AG04450 (cell line): ENCODE measurements around the gene CEP89. TPM values are rescaled to one million over a fixed set of nuclear protein-coding genes. Genes with fewer than 3 reads are reported as not detected.
"Not testable (repeated sequence)": the region's sequence is repeated elsewhere in the genome, so short reads cannot be mapped to it uniquely, and the experiment has no call there.

Source experiments
- CTCF ChIA-PET: fragments of 300-600, 350-600 bp; formaldehyde crosslinking; extraction: SDS; loops from one replicate; lab custom pipeline; 2022; ENCODE audit warnings: antibody characterized with exemption, inconsistent platforms; lab: Charles Lee
- POLR2A ChIA-PET: fragments of 350-600 bp; formaldehyde crosslinking; extraction: SDS; loops from one replicate; lab custom pipeline; 2021; ENCODE audit warnings: antibody characterized with exemption, inconsistent platforms; lab: Yijun Ruan, JAX
- DNase-seq: peaks from one replicate; pipeline ENCODE4 v3.0.0-alpha.2; 2011; ENCODE audit warnings: low read depth, low spot score
- H3K27ac ChIP-seq: one replicate; pipeline ENCODE4 v1.5.1; 2012; ENCODE audit warnings: low read depth, low read length, control low read depth
- H3K27me3 ChIP-seq: one replicate; pipeline ENCODE4 v1.6.0; 2012; ENCODE audit warnings: low read length; ENCODE audit not compliant: control insufficient read depth, insufficient read depth
- H3K4me3 ChIP-seq: 2 replicates; pipeline ENCODE4 v1.5.1; 2011; ENCODE audit warnings: mild to moderate bottlenecking, low read depth, low read length, control low read depth
- H3K9me3 ChIP-seq: 2 replicates; pipeline ENCODE4 v1.5.1; 2012; ENCODE audit warnings: low read length; ENCODE audit not compliant: control insufficient read depth, insufficient read depth
- CTCF ChIP-seq: IDR thresholded peaks from 2 replicates; pipeline ENCODE4 v1.5.1; 2011; ENCODE audit warnings: low read depth, low read length, control low read depth, inconsistent platforms
- polyA plus RNA-seq: library from polyadenylated mRNA; depleted of rRNA; stranded (reverse); fragments of >200 nt; gene quantifications from 2 replicates; pipeline ENCODE4 v1.2.3, GENCODE V29; 2011

Gene CEP89
- polyA plus RNA-seq, 1 experiment: 12.3 TPM

DNA sequence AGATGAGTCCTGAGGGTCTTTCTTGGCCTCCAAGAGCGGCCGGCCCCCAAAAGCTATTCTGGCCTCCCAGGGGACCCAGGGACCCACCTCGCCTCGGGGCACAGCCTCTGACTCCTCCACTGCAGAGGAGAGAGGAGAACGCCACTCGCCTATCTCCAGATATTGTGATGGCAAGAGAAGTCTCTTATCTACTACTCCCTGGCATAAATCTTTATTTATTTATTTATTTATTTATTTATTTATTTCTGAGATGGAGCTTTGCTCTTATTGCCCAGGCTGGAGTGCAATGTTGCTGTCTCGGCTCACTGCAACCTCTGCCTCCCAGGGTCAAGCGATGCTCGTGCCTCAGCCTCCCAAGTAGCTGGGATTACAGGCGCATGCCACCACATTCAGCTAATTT is 113.2 kb downstream of the CEP89 start:
- H3K9me3 ChIP-seq: no peaks in the 10 kb centered on the region
- ChIA-PET POLR2A (no interaction called here), CTCF (no interaction called here)
- H3K4me3 ChIP-seq: no peak overlapping the region
- H3K27me3 ChIP-seq: no peaks in the 10 kb centered on the region
- TF ChIP-seq CTCF: no peak
- DNase-seq: no peak
- no peak overlapping the region for H3K27ac ChIP-seq

DNA sequence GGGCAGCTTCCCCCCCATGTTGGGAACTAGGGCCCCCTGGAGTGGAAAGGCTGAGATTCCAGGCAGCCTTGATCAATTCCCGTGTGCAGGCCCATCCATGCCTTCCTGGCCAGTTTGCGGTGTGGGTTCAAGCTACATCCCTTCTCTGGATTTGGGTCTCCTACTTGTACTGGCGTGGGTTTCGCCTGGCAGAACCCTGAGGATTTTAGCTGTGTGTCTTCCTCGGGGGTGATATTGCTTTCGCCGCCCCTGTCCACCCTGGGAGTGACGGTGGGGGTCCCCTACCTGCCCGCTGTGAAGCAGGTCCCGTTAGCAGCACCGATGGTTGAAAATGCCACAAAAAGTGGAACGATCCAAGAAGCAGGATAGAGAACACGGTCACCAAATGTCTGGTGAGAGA is 113.6 kb downstream of the CEP89 start:
- DNase-seq: no peak
- CTCF ChIA-PET: no interaction called here
- Histone ChIP-seq H3K9me3 (no peaks in the 10 kb centered on the region), H3K27ac (no peak overlapping the region), H3K27me3 (no peaks in the 10 kb centered on the region), H3K4me3 (no peak overlapping the region)
- POLR2A ChIA-PET: no interaction called here
- TF ChIP-seq CTCF: no peak

DNA sequence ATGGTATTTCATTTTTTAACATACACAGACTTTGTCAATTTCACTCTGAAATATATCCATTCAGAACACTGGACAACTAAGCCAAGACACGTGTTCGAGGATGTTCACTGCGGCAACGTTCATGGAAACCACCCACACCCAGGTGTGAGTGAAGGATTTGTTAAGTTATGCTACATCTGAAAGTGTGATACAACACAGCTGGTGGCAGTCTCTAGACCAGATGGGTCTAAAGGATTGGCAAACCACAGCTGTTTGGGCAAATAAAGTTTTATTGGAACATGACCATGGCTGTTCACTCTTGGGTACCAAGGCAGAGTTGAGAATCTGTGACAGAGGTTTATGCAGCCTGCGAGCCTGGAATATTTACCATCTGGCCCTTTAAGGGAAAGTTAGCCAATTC is 114.2 kb downstream of the CEP89 start:
- H3K27me3 ChIP-seq: no peaks in the 10 kb centered on the region
- ChIA-PET CTCF (no interaction called here), POLR2A (no interaction called here)
- H3K4me3 ChIP-seq: no peak overlapping the region
- TF ChIP-seq CTCF: no peak
- H3K9me3 ChIP-seq: no peaks in the 10 kb centered on the region
- DNase-seq: no peak
- no peak overlapping the region for H3K27ac ChIP-seq

DNA sequence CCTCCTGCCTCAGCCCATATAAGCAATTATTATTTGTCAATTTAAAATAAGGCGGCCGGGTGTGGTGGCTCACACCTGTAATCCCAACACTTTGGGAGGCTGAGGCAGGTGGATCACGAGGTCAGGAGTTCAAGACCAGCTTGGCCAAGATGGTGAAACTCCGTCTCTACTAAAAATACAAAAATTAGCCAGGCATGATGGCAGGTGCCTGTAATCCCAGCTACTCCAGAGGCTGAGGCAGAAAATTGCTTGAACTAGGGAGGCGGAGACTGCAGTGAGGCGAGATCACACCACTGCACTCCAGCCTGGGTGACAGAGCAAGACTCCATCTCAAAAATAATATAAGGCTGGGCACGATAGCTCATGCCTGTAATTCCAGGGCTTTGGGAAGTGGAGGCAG is 114.9 kb downstream of the CEP89 start:
- H3K9me3 ChIP-seq, H3K27me3 ChIP-seq, DNase-seq, H3K4me3 ChIP-seq, POLR2A ChIA-PET, CTCF ChIA-PET, H3K27ac ChIP-seq: not testable (repeated sequence)

- Histone ChIP-seq H3K27ac (no peak overlapping the region), H3K4me3 (no peak overlapping the region), H3K27me3 (no peaks in the 10 kb centered on the region), H3K9me3 (no peaks in the 10 kb centered on the region)
- no peak for DNase-seq
- ChIA-PET CTCF (no interaction called here), POLR2A (no interaction called here)
- no peak for TF ChIP-seq CTCF
These were observed 119.5 kb downstream of the CEP89 start for GRCh38 chr19:32852216-32852615.

- CTCF ChIA-PET, H3K27ac ChIP-seq, DNase-seq, POLR2A ChIA-PET, H3K9me3 ChIP-seq, H3K4me3 ChIP-seq, H3K27me3 ChIP-seq: not testable (repeated sequence)
These were observed 123.7 kb downstream of the CEP89 start for GRCh38 chr19:32848035-32848434.
